Smooth muscle cell (in vitro differentiated cells): Measurements from ENCODE around the gene THYN1. TPM values are rescaled to one million over a fixed set of nuclear protein-coding genes. Genes with fewer than 3 reads are reported as not detected.

Experiments
- DNase-seq: peaks from one replicate; lab custom pipeline; 2025; ENCODE audit not compliant: unreplicated experiment; lab: John Stamatoyannopoulos, UW
- H2AFZ ChIP-seq: fragments of 200-600 bp; sonication (generic); 2 replicates; pipeline ENCODE4 v1.6.0; 2016; ENCODE audit warnings: antibody characterized with exemption, low read depth, mild to moderate bottlenecking
- H3F3A ChIP-seq: fragments of 200-600 bp; sonication (generic); 2 replicates; pipeline ENCODE4 v1.6.0; 2017; ENCODE audit warnings: antibody characterized with exemption, low read depth
- H3K27ac ChIP-seq: fragments of 200-600 bp; sonication (generic); 2 replicates; pipeline ENCODE4 v1.5.1; 2016; ENCODE audit warnings: low read depth, mild to moderate bottlenecking
- H3K27me3 ChIP-seq: fragments of 200-600 bp; sonication (generic); 2 replicates; pipeline ENCODE4 v1.6.1; 2016; ENCODE audit warnings: low read depth, mild to moderate bottlenecking
- H3K36me3 ChIP-seq: fragments of 200-600 bp; sonication (generic); 2 replicates; pipeline ENCODE4 v1.5.1; 2016; ENCODE audit warnings: low read depth
- H3K4me1 ChIP-seq: fragments of 200-600 bp; sonication (generic); 2 replicates; pipeline ENCODE4 v1.5.1; 2016; ENCODE audit warnings: low read depth
- H3K4me2 ChIP-seq: fragments of 200-600 bp; sonication (generic); 2 replicates; pipeline ENCODE4 v1.6.0; 2016; ENCODE audit warnings: mild to moderate bottlenecking
- H3K4me3 ChIP-seq: fragments of 200-600 bp; sonication (generic); 2 replicates; pipeline ENCODE4 v1.5.1; 2016; ENCODE audit warnings: mild to moderate bottlenecking
- H3K79me2 ChIP-seq: fragments of 200-600 bp; sonication (generic); 2 replicates; pipeline ENCODE4 v1.6.0; 2016; ENCODE audit warnings: low read depth, mild to moderate bottlenecking
- H3K9ac ChIP-seq: fragments of 200-600 bp; sonication (generic); 2 replicates; pipeline ENCODE4 v1.6.0; 2016; ENCODE audit warnings: low read depth
- H3K9me3 ChIP-seq: fragments of 200-600 bp; sonication (generic); replicated peaks from 2 replicates; pipeline ENCODE4 v1.5.1; 2016; ENCODE audit warnings: low read depth
- H4K20me1 ChIP-seq: fragments of 200-600 bp; sonication (generic); 2 replicates; pipeline ENCODE4 v1.6.0; 2016; ENCODE audit warnings: low read depth
- WGBS: methylation state at CpG from one replicate; pipeline ENCODE4 v1.1.7; 2016; ENCODE audit warnings: low lambda C conversion rate; 5-methylcytosine and 5-hydroxymethylcytosine counted together
- polyA plus RNA-seq: library from polyadenylated mRNA; unstranded; fragments of >200 nt; fragmentation: Nextera tagmentation; extraction: Ambion mirVana; gene quantifications from 2 replicates; pipeline ENCODE4 v1.2.1, GENCODE V29; 2016
- total RNA-seq: library from RNA; depleted of rRNA; stranded (reverse); fragments of >200 nt; gene quantifications from 2 replicates; pipeline ENCODE4 v1.2.3, GENCODE V29; 2014
- TF ChIP-seq, protein P1 (sequence below): fragments of 200-600 bp; sonication (generic); IDR thresholded peaks from 2 replicates; pipeline ENCODE4 v1.5.1; 2017; ENCODE audit warnings: borderline replicate concordance, mild to moderate bottlenecking, antibody characterized with exemption; ENCODE audit not compliant: insufficient read depth, poor library complexity, severe bottlenecking

The THYN1 gene
- total and polyA plus RNA-seq, 2 experiments from 2014 or later: 41.3 to 49.7 TPM

- Histone ChIP-seq H3K27ac (no peak overlapping the region), H3K79me2 (no peaks in the 10 kb centered on the region), H3F3A (no peaks in the 10 kb centered on the region), H3K4me3 (no peak overlapping the region), H3K9ac (no peak overlapping the region), H4K20me1 (peaks cover 9% of the 10 kb centered on the region), H3K4me1 (no peaks in the 10 kb centered on the region), H3K27me3 (no peaks in the 10 kb centered on the region), H2AFZ (no peak overlapping the region), H3K36me3 (peaks cover 10% of the 10 kb centered on the region), H3K4me2 (no peak overlapping the region), H3K9me3 (no peaks in the 10 kb centered on the region)
- no peak for DNase-seq
- WGBS: 89% methylated on average over 9 of the region's 9 CpGs
- TF ChIP-seq, protein P1, sequence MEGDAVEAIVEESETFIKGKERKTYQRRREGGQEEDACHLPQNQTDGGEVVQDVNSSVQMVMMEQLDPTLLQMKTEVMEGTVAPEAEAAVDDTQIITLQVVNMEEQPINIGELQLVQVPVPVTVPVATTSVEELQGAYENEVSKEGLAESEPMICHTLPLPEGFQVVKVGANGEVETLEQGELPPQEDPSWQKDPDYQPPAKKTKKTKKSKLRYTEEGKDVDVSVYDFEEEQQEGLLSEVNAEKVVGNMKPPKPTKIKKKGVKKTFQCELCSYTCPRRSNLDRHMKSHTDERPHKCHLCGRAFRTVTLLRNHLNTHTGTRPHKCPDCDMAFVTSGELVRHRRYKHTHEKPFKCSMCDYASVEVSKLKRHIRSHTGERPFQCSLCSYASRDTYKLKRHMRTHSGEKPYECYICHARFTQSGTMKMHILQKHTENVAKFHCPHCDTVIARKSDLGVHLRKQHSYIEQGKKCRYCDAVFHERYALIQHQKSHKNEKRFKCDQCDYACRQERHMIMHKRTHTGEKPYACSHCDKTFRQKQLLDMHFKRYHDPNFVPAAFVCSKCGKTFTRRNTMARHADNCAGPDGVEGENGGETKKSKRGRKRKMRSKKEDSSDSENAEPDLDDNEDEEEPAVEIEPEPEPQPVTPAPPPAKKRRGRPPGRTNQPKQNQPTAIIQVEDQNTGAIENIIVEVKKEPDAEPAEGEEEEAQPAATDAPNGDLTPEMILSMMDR: no peak
These were observed 10.8 kb downstream of the THYN1 start for GRCh38 chr11:134242376-134242775.

- peaks cover 13% of the 10 kb centered on the region for H4K20me1 ChIP-seq
- no peak for DNase-seq
- H2AFZ ChIP-seq: no peak overlapping the region
- H3K79me2 ChIP-seq: no peaks in the 10 kb centered on the region
- no peak overlapping the region for H3K9ac ChIP-seq
- H3K4me3 ChIP-seq: no peak overlapping the region
- H3F3A ChIP-seq: no peaks in the 10 kb centered on the region
- H3K9me3 ChIP-seq: no peaks in the 10 kb centered on the region
- H3K27ac ChIP-seq: no peak overlapping the region
- no peaks in the 10 kb centered on the region for H3K27me3 ChIP-seq
- H3K4me2 ChIP-seq: no peak overlapping the region
- TF ChIP-seq, protein P1: no peak
- WGBS: 76% methylated on average over 6 of the region's 6 CpGs
- no peaks in the 10 kb centered on the region for H3K4me1 ChIP-seq
- peaks cover 10% of the 10 kb centered on the region for H3K36me3 ChIP-seq
These were observed 12.6 kb downstream of the THYN1 start for GRCh38 chr11:134240592-134240991.

DNA sequence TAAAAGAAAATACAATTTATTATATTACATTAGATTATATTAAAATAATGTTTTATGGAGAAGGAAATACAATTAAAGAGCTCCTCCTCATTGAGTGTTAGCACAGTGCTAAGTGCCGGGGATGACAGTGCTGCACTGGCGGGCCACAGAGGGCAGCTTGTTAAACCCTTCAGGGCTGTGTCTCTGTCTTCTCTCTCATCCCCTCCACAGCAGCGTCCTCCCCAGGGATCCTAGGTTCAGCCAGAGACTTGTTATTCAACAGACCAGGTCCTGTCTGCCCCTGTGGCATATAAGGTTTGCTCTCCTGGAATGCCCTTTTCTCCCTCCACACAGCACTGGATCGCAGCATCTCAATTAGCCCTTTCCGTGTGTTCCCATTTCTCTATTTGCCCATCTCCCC lies 14.2 kb downstream of the THYN1 start:
- DNase-seq: no peak
- TF ChIP-seq, protein P1: no peak

GRCh38 chr11:134237557-134237922 lies 15.6 kb downstream of the THYN1 start:
- WGBS: 68% methylated on average over 11 of the region's 11 CpGs
- Histone ChIP-seq H3F3A (no peaks in the 10 kb centered on the region), H3K9ac (no peak overlapping the region)

More for the DNA sequence above, 14.2 kb downstream of the THYN1 start:
- Histone ChIP-seq H4K20me1 (peaks cover 25% of the 10 kb centered on the region), H3K9ac (no peak overlapping the region), H3K9me3 (no peaks in the 10 kb centered on the region), H3K27ac (no peak overlapping the region), H3F3A (no peaks in the 10 kb centered on the region), H3K36me3 (peaks cover 6% of the 10 kb centered on the region), H3K27me3 (no peaks in the 10 kb centered on the region), H3K4me3 (no peak overlapping the region), H2AFZ (no peak overlapping the region), H3K4me1 (no peaks in the 10 kb centered on the region), H3K79me2 (peaks cover 4% of the 10 kb centered on the region), H3K4me2 (no peak overlapping the region)
- 95% methylated on average over 5 of the region's 5 CpGs for WGBS

More at GRCh38 chr11:134237557-134237922, 15.6 kb downstream of the THYN1 start:
- Histone ChIP-seq H3K36me3 (no peaks in the 10 kb centered on the region), H2AFZ (no peak overlapping the region), H3K4me1 (no peaks in the 10 kb centered on the region), H3K79me2 (peaks cover 11% of the 10 kb centered on the region), H3K4me3 (no peak overlapping the region), H3K27me3 (no peaks in the 10 kb centered on the region), H3K4me2 (no peak overlapping the region), H3K9me3 (no peaks in the 10 kb centered on the region), H3K27ac (no peak overlapping the region), H4K20me1 (peaks cover 39% of the 10 kb centered on the region)
- no peak for DNase-seq
- TF ChIP-seq, protein P1: no peak
